DND-41 (cell line): ENCODE measurements around the gene ILK.

Source experiments
- ATAC-seq: fragments of 200-7000 bp; cut with Tn5 transposase; 3 replicates; pipeline ENCODE4 v1.9.1; 2021; ENCODE audit warnings: low read depth; ENCODE audit not compliant: insufficient read depth
- DNase-seq: peaks from one replicate; pipeline ENCODE4 v3.0.0-alpha.2; 2020
- H2AFZ ChIP-seq: 2 replicates; pipeline ENCODE4 v1.6.0; 2012; ENCODE audit warnings: low read depth, low read length
- H3K27ac ChIP-seq: 2 replicates; pipeline ENCODE4 v1.5.1; 2012; ENCODE audit warnings: low read length, inconsistent platforms
- H3K27me3 ChIP-seq: fragments of 200-600 bp; sonication (generic); 2 replicates; pipeline ENCODE4 v1.6.0; 2012; ENCODE audit warnings: low read length, mild to moderate bottlenecking, inconsistent platforms; ENCODE audit not compliant: insufficient read depth, poor library complexity
- H3K36me3 ChIP-seq: 2 replicates; pipeline ENCODE4 v1.5.1; 2012; ENCODE audit warnings: low read length, inconsistent platforms; ENCODE audit not compliant: insufficient read depth
- H3K4me1 ChIP-seq: 2 replicates; pipeline ENCODE4 v1.5.1; 2012; ENCODE audit warnings: mild to moderate bottlenecking, low read length; ENCODE audit not compliant: insufficient read depth
- H3K4me2 ChIP-seq: 2 replicates; pipeline ENCODE4 v1.6.0; 2012; ENCODE audit warnings: mild to moderate bottlenecking, moderate library complexity, low read length, inconsistent platforms; ENCODE audit not compliant: insufficient read depth
- H3K4me3 ChIP-seq, 2 experiments: fragments of 200-600 bp in 1 of 2; shearing (Covaris generic) in 1 of 2; 2 replicates each; pipeline ENCODE4 v1.5.1; 2012 to 2016; ENCODE audit warnings: inconsistent platforms in 2 of 2, low read length in 2 of 2, mild to moderate bottlenecking in 2 of 2, low read depth in 1 of 2, moderate library complexity in 1 of 2
- H3K79me2 ChIP-seq: 2 replicates; pipeline ENCODE4 v1.6.0; 2012; ENCODE audit warnings: low read length, inconsistent platforms; ENCODE audit not compliant: insufficient read depth
- H3K9ac ChIP-seq: 2 replicates; pipeline ENCODE4 v1.6.0; 2012; ENCODE audit warnings: low read depth, mild to moderate bottlenecking, inconsistent platforms, low read length, moderate library complexity
- H3K9me3 ChIP-seq: 2 replicates; pipeline ENCODE4 v1.5.1; 2012; ENCODE audit warnings: low read length, moderate library complexity, mild to moderate bottlenecking, inconsistent platforms; ENCODE audit not compliant: insufficient read depth, severe bottlenecking
- H4K20me1 ChIP-seq: 2 replicates; pipeline ENCODE4 v1.6.0; 2012; ENCODE audit warnings: low read length; ENCODE audit not compliant: insufficient read depth
- EZH2 ChIP-seq: IDR thresholded peaks from 3 replicates; pipeline ENCODE4 v1.6.1; 2012; ENCODE audit warnings: borderline replicate concordance, low read depth, mild to moderate bottlenecking, moderate library complexity, low read length, inconsistent platforms; ENCODE audit not compliant: severe bottlenecking
- TF ChIP-seq, protein P1 (sequence below): IDR thresholded peaks from 2 replicates; pipeline ENCODE4 v1.5.1; 2012; ENCODE audit warnings: borderline replicate concordance, low read length, moderate library complexity, mild to moderate bottlenecking; ENCODE audit not compliant: poor library complexity, severe bottlenecking; ENCODE audit errors: extremely low read depth

ILK gene

DNA sequence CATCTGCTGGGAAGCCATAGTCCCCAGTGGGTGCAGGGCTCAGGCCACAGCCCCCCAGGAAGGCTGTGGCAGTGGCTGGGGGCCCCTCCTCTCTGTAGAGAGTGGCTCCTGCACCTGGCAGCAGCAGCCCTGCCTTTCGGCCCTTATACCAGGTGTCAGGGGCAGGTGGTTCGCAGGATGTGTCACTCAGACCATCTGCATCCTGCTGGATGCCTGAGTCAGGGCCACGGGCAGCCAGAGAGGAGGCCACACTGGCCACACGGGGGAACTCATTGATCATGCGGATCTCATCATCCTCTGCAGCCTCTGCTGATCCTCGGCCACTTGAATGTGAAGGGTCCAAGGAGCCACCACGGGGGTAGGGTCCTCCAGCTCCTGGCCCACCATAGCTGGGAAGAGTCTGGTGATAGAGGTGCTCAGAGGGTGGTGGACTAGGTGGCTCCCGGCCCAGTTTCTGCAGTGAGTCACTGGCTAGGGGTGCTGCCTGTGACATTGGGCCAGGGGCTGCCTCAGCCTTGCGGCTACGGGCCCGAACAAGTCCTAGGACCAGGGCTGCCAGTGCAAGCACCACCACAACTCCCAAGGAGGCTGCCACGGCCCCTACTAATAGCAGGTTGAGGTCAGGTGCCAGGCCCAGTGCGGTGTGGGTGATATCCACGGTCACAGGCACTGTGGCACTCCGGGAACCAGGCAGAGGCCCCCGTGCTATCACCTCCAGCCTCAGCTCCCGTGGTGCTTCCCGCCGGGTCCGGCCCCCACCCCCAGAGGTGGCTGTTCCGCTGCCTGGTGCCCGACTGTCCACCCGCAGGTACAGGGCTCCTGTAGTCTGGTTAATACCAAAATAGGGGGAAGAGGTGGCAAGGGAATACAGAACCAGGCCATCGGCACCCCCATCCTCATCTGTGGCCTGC lies 18.9 kb downstream of the ILK start:
- Histone ChIP-seq H3K9ac (no peak overlapping the region), H3K4me2 (no peak overlapping the region), H3K9me3 (no peaks in the 10 kb centered on the region), H3K27ac (no peak overlapping the region), H4K20me1 (no peaks in the 10 kb centered on the region), H3K36me3 (0 out of 2 replicates have a peak, but pooled peaks cover under 1% of the 10 kb centered on the region), H3K4me3 (no peak overlapping the region), H3K27me3 (no peaks in the 10 kb centered on the region), H3K79me2 (peaks cover 17% of the 10 kb centered on the region), H2AFZ (no peak overlapping the region), H3K4me1 (peaks cover 27% of the 10 kb centered on the region)
- TF ChIP-seq EZH2, result no peak
- TF ChIP-seq, protein P1, sequence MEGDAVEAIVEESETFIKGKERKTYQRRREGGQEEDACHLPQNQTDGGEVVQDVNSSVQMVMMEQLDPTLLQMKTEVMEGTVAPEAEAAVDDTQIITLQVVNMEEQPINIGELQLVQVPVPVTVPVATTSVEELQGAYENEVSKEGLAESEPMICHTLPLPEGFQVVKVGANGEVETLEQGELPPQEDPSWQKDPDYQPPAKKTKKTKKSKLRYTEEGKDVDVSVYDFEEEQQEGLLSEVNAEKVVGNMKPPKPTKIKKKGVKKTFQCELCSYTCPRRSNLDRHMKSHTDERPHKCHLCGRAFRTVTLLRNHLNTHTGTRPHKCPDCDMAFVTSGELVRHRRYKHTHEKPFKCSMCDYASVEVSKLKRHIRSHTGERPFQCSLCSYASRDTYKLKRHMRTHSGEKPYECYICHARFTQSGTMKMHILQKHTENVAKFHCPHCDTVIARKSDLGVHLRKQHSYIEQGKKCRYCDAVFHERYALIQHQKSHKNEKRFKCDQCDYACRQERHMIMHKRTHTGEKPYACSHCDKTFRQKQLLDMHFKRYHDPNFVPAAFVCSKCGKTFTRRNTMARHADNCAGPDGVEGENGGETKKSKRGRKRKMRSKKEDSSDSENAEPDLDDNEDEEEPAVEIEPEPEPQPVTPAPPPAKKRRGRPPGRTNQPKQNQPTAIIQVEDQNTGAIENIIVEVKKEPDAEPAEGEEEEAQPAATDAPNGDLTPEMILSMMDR, result no peak
- DNase-seq, result peak; percentile 14
- ATAC-seq, result no peak

DNA sequence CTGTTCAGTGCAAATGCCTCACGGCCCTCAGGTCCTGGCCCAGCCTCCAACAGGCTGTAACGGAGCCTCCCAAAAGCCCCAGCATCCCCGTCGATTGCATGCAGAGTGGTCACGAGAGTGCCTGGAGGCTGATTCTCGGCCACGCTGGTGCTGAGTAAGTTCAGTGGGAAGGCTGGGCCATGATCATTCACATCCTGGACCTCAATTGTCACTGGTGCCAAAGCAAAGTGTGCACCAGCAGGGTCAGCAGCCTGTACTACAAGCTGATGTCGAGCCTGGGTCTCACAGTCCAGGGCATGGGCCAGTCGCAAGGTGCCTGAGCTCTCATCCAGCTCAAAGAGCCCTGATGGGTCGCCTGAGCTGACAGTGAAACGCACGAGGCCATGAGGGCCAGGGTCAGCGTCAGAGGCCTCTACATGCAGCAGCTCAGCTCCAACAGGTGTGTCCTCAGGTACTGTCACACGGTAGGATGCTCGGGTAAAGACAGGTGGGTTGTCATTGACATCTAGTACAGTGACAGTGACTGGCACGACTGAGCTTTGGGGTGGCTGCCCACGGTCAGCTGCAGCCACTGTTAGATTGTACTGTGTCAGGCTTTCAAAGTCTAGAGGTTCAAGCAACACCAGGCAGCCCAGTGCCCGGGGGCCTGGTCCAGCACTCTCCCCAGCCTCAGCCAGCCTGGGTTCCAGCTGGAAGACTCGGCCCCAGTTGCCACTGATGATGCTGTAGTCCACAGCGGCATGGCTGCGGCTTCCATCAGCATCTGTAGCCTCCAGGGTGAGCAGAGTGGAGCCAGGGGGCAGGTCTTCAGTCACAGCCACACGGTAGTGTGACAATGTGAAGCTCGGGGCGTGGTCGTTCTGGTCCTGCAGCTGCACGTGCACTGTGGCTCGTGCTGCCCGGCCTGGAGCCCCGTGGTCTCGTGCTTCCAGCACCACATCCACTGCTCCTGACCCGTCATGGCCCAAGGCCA lies 20.1 kb downstream of the ILK start:
- peaks cover 19% of the 10 kb centered on the region for H3K4me1 ChIP-seq
- H3K4me2 ChIP-seq, result no peak overlapping the region
- H3K9me3 ChIP-seq, result no peaks in the 10 kb centered on the region
- H3K27me3 ChIP-seq, result no peaks in the 10 kb centered on the region
- peaks cover 5% of the 10 kb centered on the region for H3K79me2 ChIP-seq
- H3K27ac ChIP-seq, result no peak overlapping the region
- H3K9ac ChIP-seq, result no peak overlapping the region
- no peak overlapping the region for H2AFZ ChIP-seq
- DNase-seq (no peak), ATAC-seq (no peak)
- H3K4me3 ChIP-seq, result no peak overlapping the region
- no peak for TF ChIP-seq EZH2
- TF ChIP-seq, protein P1, result no peak
- no peaks in the 10 kb centered on the region for H3K36me3 ChIP-seq
- no peaks in the 10 kb centered on the region for H4K20me1 ChIP-seq

DNA sequence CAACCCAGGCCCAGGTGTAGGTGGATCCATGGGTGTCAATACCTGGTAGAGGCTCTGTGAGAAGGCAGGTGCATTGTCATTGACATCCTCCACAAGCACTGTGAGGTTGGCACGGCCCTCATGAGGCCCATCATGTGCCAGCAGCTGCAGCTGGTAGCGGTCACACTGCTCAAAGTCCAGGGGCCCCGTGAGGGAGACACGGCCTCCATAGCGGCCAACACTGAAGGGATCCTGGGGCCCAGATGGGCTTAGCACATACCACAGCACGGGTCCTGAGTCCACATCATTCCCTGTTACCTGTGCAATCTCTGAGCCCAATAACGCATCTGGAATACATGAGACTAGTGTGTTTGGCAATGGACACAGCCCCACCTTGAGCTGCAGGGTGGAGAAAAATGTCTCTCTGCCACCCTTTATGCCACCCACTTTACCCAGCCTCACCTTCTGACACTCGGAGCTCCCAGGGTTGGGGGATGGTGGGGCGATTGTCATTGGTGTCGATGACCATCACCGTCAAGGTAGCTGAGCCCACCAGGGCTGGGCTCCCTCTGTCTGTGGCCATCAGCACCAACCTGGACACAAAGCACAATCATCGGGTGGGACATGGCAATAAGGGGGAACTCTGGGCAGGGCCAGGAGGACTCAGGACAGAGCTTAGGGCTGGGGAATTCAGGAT lies 21.7 kb downstream of the ILK start:
- Histone ChIP-seq H3K27me3 (no peaks in the 10 kb centered on the region), H2AFZ (no peak overlapping the region), H3K9me3 (no peaks in the 10 kb centered on the region), H3K4me2 (no peak overlapping the region), H3K79me2 (no peaks in the 10 kb centered on the region), H3K4me1 (peaks cover 9% of the 10 kb centered on the region), H4K20me1 (no peaks in the 10 kb centered on the region), H3K27ac (no peak overlapping the region), H3K9ac (no peak overlapping the region), H3K4me3 (no peak overlapping the region), H3K36me3 (no peaks in the 10 kb centered on the region)
- no peak for ATAC-seq
- DNase-seq, result no peak
- no peak for TF ChIP-seq EZH2
- TF ChIP-seq, protein P1, result no peak
